ENCODE results near the gene SNX25. TPM values are rescaled to one million over a fixed set of nuclear protein-coding genes. Genes with fewer than 3 reads are reported as not detected.

SNX25 gene
- total RNA-seq, 1 experiment from 2014 or later, result 17.7 TPM

- Histone ChIP-seq H3K9me3 (replicated peaks) (no peaks in the 10 kb centered on the region), H3K36me3 (no peaks in the 10 kb centered on the region), H3K4me1 (no peaks in the 10 kb centered on the region), H3K27ac (no peak overlapping the region), H3K4me3 (no peak overlapping the region), H3K27me3 (no peaks in the 10 kb centered on the region)
- no peak for DNase-seq
These were observed 124.9 kb downstream of the SNX25 start for GRCh38 chr4:185334326-185334725.

GRCh38 chr4:185335579-185335978 is 126.2 kb downstream of the SNX25 start:
- Histone ChIP-seq H3K27me3 (no peaks in the 10 kb centered on the region), H3K27ac (no peak overlapping the region), H3K4me3 (no peak overlapping the region), H3K36me3 (peaks cover 3% of the 10 kb centered on the region; the same call in 1 of the 2 replicates), H3K9me3 (replicated peaks) (no peaks in the 10 kb centered on the region), H3K4me1 (no peaks in the 10 kb centered on the region)
- no peak for DNase-seq

- peaks cover 3% of the 10 kb centered on the region; the same call in 1 of the 2 replicates for H3K36me3 ChIP-seq
- no peaks in the 10 kb centered on the region for H3K9me3 ChIP-seq (replicated peaks)
- no peak overlapping the region for H3K4me3 ChIP-seq
- DNase-seq, result no peak
- no peaks in the 10 kb centered on the region for H3K27me3 ChIP-seq
- no peak overlapping the region for H3K27ac ChIP-seq
- H3K4me1 ChIP-seq, result no peaks in the 10 kb centered on the region
These were observed 130.5 kb downstream of the SNX25 start for GRCh38 chr4:185339941-185340340.

GRCh38 chr4:185341377-185341776 is 132.0 kb downstream of the SNX25 start:
- Histone ChIP-seq H3K27me3 (no peaks in the 10 kb centered on the region), H3K4me1 (no peaks in the 10 kb centered on the region), H3K27ac (no peak overlapping the region), H3K9me3 (replicated peaks) (no peaks in the 10 kb centered on the region), H3K36me3 (peaks cover 3% of the 10 kb centered on the region; the same call in 1 of the 2 replicates), H3K4me3 (no peak overlapping the region)
- no peak for DNase-seq

GRCh38 chr4:185341841-185342240 is 132.4 kb downstream of the SNX25 start:
- DNase-seq, result no peak
- Histone ChIP-seq H3K27ac (no peak overlapping the region), H3K36me3 (peaks cover 3% of the 10 kb centered on the region; the same call in 1 of the 2 replicates), H3K9me3 (replicated peaks) (no peaks in the 10 kb centered on the region), H3K4me3 (no peak overlapping the region), H3K27me3 (no peaks in the 10 kb centered on the region), H3K4me1 (no peaks in the 10 kb centered on the region)

- no peak for DNase-seq
- Histone ChIP-seq H3K36me3 (peaks cover 3% of the 10 kb centered on the region; the same call in 1 of the 2 replicates), H3K4me1 (no peaks in the 10 kb centered on the region), H3K9me3 (replicated peaks) (no peaks in the 10 kb centered on the region), H3K4me3 (no peak overlapping the region), H3K27ac (no peak overlapping the region), H3K27me3 (no peaks in the 10 kb centered on the region)
These were observed 134.6 kb downstream of the SNX25 start for GRCh38 chr4:185343726-185344581.

- Histone ChIP-seq H3K36me3 (no peaks in the 10 kb centered on the region), H3K9me3 (replicated peaks) (no peaks in the 10 kb centered on the region), H3K4me1 (no peaks in the 10 kb centered on the region), H3K4me3 (no peak overlapping the region), H3K27me3 (no peaks in the 10 kb centered on the region), H3K27ac (no peak overlapping the region)
- DNase-seq, result no peak
These were observed 135.5 kb downstream of the SNX25 start for GRCh38 chr4:185344743-185345538.

GRCh38 chr4:185346975-185347601 is 137.7 kb downstream of the SNX25 start:
- H3K4me1 ChIP-seq, result no peaks in the 10 kb centered on the region
- no peak overlapping the region for H3K27ac ChIP-seq
- H3K9me3 ChIP-seq (replicated peaks), result no peaks in the 10 kb centered on the region
- no peak for DNase-seq
- H3K4me3 ChIP-seq, result no peak overlapping the region
- no peaks in the 10 kb centered on the region for H3K36me3 ChIP-seq
- no peaks in the 10 kb centered on the region for H3K27me3 ChIP-seq

- Histone ChIP-seq H3K4me3 (no peak overlapping the region), H3K4me1 (no peaks in the 10 kb centered on the region), H3K36me3 (no peaks in the 10 kb centered on the region), H3K27ac (no peak overlapping the region), H3K27me3 (no peaks in the 10 kb centered on the region), H3K9me3 (replicated peaks) (no peaks in the 10 kb centered on the region)
- no peak for DNase-seq
These were observed 142.3 kb downstream of the SNX25 start for GRCh38 chr4:185351691-185352090.

GRCh38 chr4:185352202-185352601 is 142.8 kb downstream of the SNX25 start:
- no peaks in the 10 kb centered on the region for H3K4me1 ChIP-seq
- H3K4me3 ChIP-seq, result no peak overlapping the region
- DNase-seq, result no peak
- no peak overlapping the region for H3K27ac ChIP-seq
- H3K9me3 ChIP-seq (replicated peaks), result no peaks in the 10 kb centered on the region
- no peaks in the 10 kb centered on the region for H3K36me3 ChIP-seq
- H3K27me3 ChIP-seq, result no peaks in the 10 kb centered on the region

GRCh38 chr4:185352741-185353140 is 143.3 kb downstream of the SNX25 start:
- Histone ChIP-seq H3K9me3 (replicated peaks) (no peaks in the 10 kb centered on the region), H3K27ac (no peak overlapping the region), H3K27me3 (no peaks in the 10 kb centered on the region), H3K4me1 (no peaks in the 10 kb centered on the region), H3K36me3 (no peaks in the 10 kb centered on the region), H3K4me3 (no peak overlapping the region)
- no peak for DNase-seq

- Histone ChIP-seq H3K4me3 (no peak overlapping the region), H3K4me1 (no peaks in the 10 kb centered on the region; the same call in 1 of the 2 replicates), H3K27me3 (no peaks in the 10 kb centered on the region), H3K9me3 (replicated peaks) (no peaks in the 10 kb centered on the region), H3K27ac (no peak overlapping the region), H3K36me3 (no peaks in the 10 kb centered on the region; the same call in 1 of the 2 replicates)
- no peak for DNase-seq
These were observed 147.8 kb downstream of the SNX25 start for GRCh38 chr4:185357211-185357610.

- H3K4me1 ChIP-seq, result no peaks in the 10 kb centered on the region; the same call in 1 of the 2 replicates
- no peaks in the 10 kb centered on the region for H3K27me3 ChIP-seq
- no peak for DNase-seq
- no peaks in the 10 kb centered on the region for H3K9me3 ChIP-seq (replicated peaks)
- H3K27ac ChIP-seq, result no peak overlapping the region
- no peak overlapping the region for H3K4me3 ChIP-seq
- no peaks in the 10 kb centered on the region; the same call in 1 of the 2 replicates for H3K36me3 ChIP-seq
These were observed 148.5 kb downstream of the SNX25 start for GRCh38 chr4:185357733-185358440.

GRCh38 chr4:185358514-185358913 is 149.1 kb downstream of the SNX25 start:
- H3K4me1 ChIP-seq, result no peaks in the 10 kb centered on the region; the same call in 1 of the 2 replicates
- H3K27me3 ChIP-seq, result no peaks in the 10 kb centered on the region
- DNase-seq, result no peak
- no peak overlapping the region for H3K4me3 ChIP-seq
- no peaks in the 10 kb centered on the region; the same call in 1 of the 2 replicates for H3K36me3 ChIP-seq
- H3K27ac ChIP-seq, result no peak overlapping the region
- H3K9me3 ChIP-seq (replicated peaks), result no peaks in the 10 kb centered on the region

All from SJCRH30 (cell line).